SK-N-SH (cell line): ENCODE results near the gene A2M. TPM values are rescaled to one million over a fixed set of nuclear protein-coding genes. Genes with fewer than 3 reads are reported as not detected.

Experiments
- CTCF ChIA-PET: fragments of 300-600, 350-600 bp; formaldehyde crosslinking; extraction: SDS; loops from one replicate; lab custom pipeline; 2021; lab: Yijun Ruan, JAX
- POLR2A ChIA-PET: fragments of 350-600 bp; sonication (Branson Sonifier 250); formaldehyde crosslinking; extraction: SDS; loops from one replicate; lab custom pipeline; 2020; ENCODE audit warnings: antibody characterized with exemption, inconsistent platforms; lab: Yijun Ruan, JAX
- DNase-seq: peaks from one replicate; pipeline ENCODE4 v3.0.0; 2012
- H2AFZ ChIP-seq: fragments of 200-600 bp; sonication (generic); 2 replicates; pipeline ENCODE4 v1.8.1; 2016; ENCODE audit warnings: antibody characterized with exemption, mild to moderate bottlenecking, low read depth
- H3F3A ChIP-seq: fragments of 200-600 bp; sonication (generic); replicated peaks from 2 replicates; pipeline ENCODE3; 2016; ENCODE audit warnings: antibody characterized with exemption, mild to moderate bottlenecking; ENCODE audit not compliant: insufficient read depth
- H3K27ac ChIP-seq, 2 experiments: fragments of 200-500 bp in 1 of 2; fragments of 200-600 bp in 1 of 2; sonication (Bioruptor generic) in 1 of 2; sonication (generic), shearing (Covaris generic) in 1 of 2; 2 replicates each; pipeline versions ENCODE4 v1.5.1 to v1.6.1; 2014 to 2016; ENCODE audit warnings: low read depth in 2 of 2, inconsistent platforms in 1 of 2, low read length in 1 of 2, mild to moderate bottlenecking in 1 of 2, mixed read lengths in 1 of 2
- H3K27me3 ChIP-seq: fragments of 200-600 bp; sonication (generic), shearing (Covaris generic); 2 replicates; pipeline ENCODE4 v1.6.1; 2016; ENCODE audit warnings: mixed run types; ENCODE audit not compliant: insufficient read depth
- H3K36me3 ChIP-seq, 2 experiments: fragments of 200-500 bp in 1 of 2; fragments of 200-600 bp in 1 of 2; sonication (Bioruptor generic) in 1 of 2; sonication (generic) in 1 of 2; replicated peaks in 1 of 2; 2 replicates each; pipeline versions ENCODE3 to v1.5.1; 2014 to 2016; ENCODE audit warnings: low read length in 1 of 2, mild to moderate bottlenecking in 1 of 2; ENCODE audit not compliant: insufficient read depth in 2 of 2, control insufficient read depth in 1 of 2
- H3K4me1 ChIP-seq, 2 experiments: fragments of 200-500 bp in 1 of 2; fragments of 200-600 bp in 1 of 2; sonication (Bioruptor generic) in 1 of 2; sonication (generic), shearing (Covaris generic) in 1 of 2; 2 replicates each; pipeline versions ENCODE4 v1.5.1 to v1.6.1; 2014 to 2016; ENCODE audit warnings: low read depth in 1 of 2, low read length in 1 of 2, mixed run types in 1 of 2; ENCODE audit not compliant: insufficient read depth in 2 of 2, control insufficient read depth in 1 of 2
- H3K4me2 ChIP-seq: fragments of 200-600 bp; sonication (generic), shearing (Covaris generic); 2 replicates; pipeline ENCODE4 v1.6.1; 2017; ENCODE audit warnings: mixed run types
- H3K4me3 ChIP-seq, 2 experiments: fragments of 200-500 bp in 1 of 2; fragments of 200-600 bp in 1 of 2; sonication (Bioruptor generic) in 1 of 2; sonication (generic), shearing (Covaris generic) in 1 of 2; 2 replicates each; pipeline versions ENCODE4 v1.5.1 to v1.8.1; 2014 to 2016; ENCODE audit warnings: low read depth in 2 of 2, inconsistent platforms in 1 of 2, low read length in 1 of 2, mild to moderate bottlenecking in 1 of 2, mixed read lengths in 1 of 2, moderate library complexity in 1 of 2
- H3K79me2 ChIP-seq: fragments of 200-600 bp; sonication (generic); 2 replicates; pipeline ENCODE4 v1.8.1; 2017; ENCODE audit warnings: mild to moderate bottlenecking; ENCODE audit not compliant: insufficient read depth
- H3K9ac ChIP-seq: fragments of 200-600 bp; sonication (generic); 2 replicates; pipeline ENCODE4 v1.6.1; 2017; ENCODE audit warnings: mixed run types
- H3K9me2 ChIP-seq: fragments of 200-600 bp; sonication (generic); 2 replicates; pipeline ENCODE4 v1.6.1; 2017; ENCODE audit warnings: mixed run types
- H3K9me3 ChIP-seq: fragments of 200-600 bp; sonication (generic); 2 replicates; pipeline ENCODE4 v1.6.1; 2017; ENCODE audit warnings: mixed run types, mild to moderate bottlenecking, moderate library complexity
- H4K20me1 ChIP-seq: fragments of 200-600 bp; sonication (generic); 2 replicates; pipeline ENCODE4 v1.6.1; 2017; ENCODE audit warnings: mild to moderate bottlenecking, mixed run types; ENCODE audit not compliant: insufficient read depth
- ELF1 ChIP-seq: IDR thresholded peaks from 2 replicates; pipeline ENCODE4 v1.4.0; 2012
- EP300 ChIP-seq, 2 experiments: IDR thresholded peaks; 2 replicates each; pipeline versions ENCODE4 v1.4.0 to v1.6.1; 2012; ENCODE audit warnings: borderline replicate concordance in 1 of 2, low read depth in 1 of 2, low read length in 1 of 2
- EZH2phosphoT487 ChIP-seq: fragments of 200-600 bp; sonication (generic); IDR thresholded peaks from 2 replicates; pipeline ENCODE4 v1.6.1; 2017; ENCODE audit warnings: low read depth, mixed run types, mild to moderate bottlenecking, antibody characterized with exemption, moderate library complexity, borderline replicate concordance
- GABPA ChIP-seq: IDR thresholded peaks from 2 replicates; pipeline ENCODE4 v1.4.0; 2012; ENCODE audit warnings: low read depth, mild to moderate bottlenecking
- GATA2 ChIP-seq: sonication (generic); formaldehyde crosslinking; IDR thresholded peaks from 2 replicates; pipeline ENCODE4 v1.5.0; 2020; ENCODE audit warnings: mild to moderate bottlenecking, missing genetic modification reagents
- MEF2A ChIP-seq: IDR thresholded peaks from 2 replicates; pipeline ENCODE4 v1.4.0; 2012; ENCODE audit warnings: low read depth, borderline replicate concordance
- NRF1 ChIP-seq: IDR thresholded peaks from 2 replicates; pipeline ENCODE4 v1.6.1; 2012; ENCODE audit warnings: low read depth, mild to moderate bottlenecking, low read length
- RAD21 ChIP-seq: IDR thresholded peaks from 2 replicates; pipeline ENCODE4 v1.6.1; 2012; ENCODE audit warnings: mild to moderate bottlenecking, low read length
- RXRA ChIP-seq: IDR thresholded peaks from 2 replicates; pipeline ENCODE4 v1.4.0; 2012; ENCODE audit warnings: low read depth, mild to moderate bottlenecking, borderline replicate concordance
- SIN3A ChIP-seq: IDR thresholded peaks from 2 replicates; pipeline ENCODE4 v1.6.1; 2012; ENCODE audit warnings: low read depth, mild to moderate bottlenecking, low read length, moderate library complexity, borderline replicate concordance
- YY1 ChIP-seq: IDR thresholded peaks from 2 replicates; pipeline ENCODE4 v1.4.0; 2012; ENCODE audit warnings: low read depth, mild to moderate bottlenecking
- ZBTB33 ChIP-seq: IDR thresholded peaks from 2 replicates; pipeline ENCODE4 v1.4.0; 2012; ENCODE audit warnings: low read depth, borderline replicate concordance
- WGBS: methylation state at CpG from one replicate; pipeline ENCODE4 v1.1.6; 2017; ENCODE audit warnings: low lambda C conversion rate; 5-methylcytosine and 5-hydroxymethylcytosine counted together
- polyA plus RNA-seq, 3 experiments: library from polyadenylated mRNA; depleted of rRNA; stranded (reverse); fragments of >200 nt; gene quantifications; 2 replicates each; pipeline ENCODE4 v1.2.3, GENCODE V29; 2012
- TF ChIP-seq, protein P1 (sequence below): IDR thresholded peaks from 2 replicates; pipeline ENCODE4 v1.6.1; 2012; ENCODE audit warnings: mild to moderate bottlenecking, low read depth, low read length, moderate library complexity
- TF ChIP-seq, protein P2 (sequence below): IDR thresholded peaks from 2 replicates; pipeline ENCODE4; 2012
- TF ChIP-seq, protein P3 (sequence below): fragments of 200-600 bp; sonication (generic); IDR thresholded peaks from 2 replicates; pipeline ENCODE4 v1.6.1; 2017; ENCODE audit warnings: antibody characterized with exemption, mild to moderate bottlenecking, moderate library complexity

Gene A2M
- polyA plus RNA-seq, 1 of the 3 experiments (the other 2 are of a cell fraction): not detected

DNA sequence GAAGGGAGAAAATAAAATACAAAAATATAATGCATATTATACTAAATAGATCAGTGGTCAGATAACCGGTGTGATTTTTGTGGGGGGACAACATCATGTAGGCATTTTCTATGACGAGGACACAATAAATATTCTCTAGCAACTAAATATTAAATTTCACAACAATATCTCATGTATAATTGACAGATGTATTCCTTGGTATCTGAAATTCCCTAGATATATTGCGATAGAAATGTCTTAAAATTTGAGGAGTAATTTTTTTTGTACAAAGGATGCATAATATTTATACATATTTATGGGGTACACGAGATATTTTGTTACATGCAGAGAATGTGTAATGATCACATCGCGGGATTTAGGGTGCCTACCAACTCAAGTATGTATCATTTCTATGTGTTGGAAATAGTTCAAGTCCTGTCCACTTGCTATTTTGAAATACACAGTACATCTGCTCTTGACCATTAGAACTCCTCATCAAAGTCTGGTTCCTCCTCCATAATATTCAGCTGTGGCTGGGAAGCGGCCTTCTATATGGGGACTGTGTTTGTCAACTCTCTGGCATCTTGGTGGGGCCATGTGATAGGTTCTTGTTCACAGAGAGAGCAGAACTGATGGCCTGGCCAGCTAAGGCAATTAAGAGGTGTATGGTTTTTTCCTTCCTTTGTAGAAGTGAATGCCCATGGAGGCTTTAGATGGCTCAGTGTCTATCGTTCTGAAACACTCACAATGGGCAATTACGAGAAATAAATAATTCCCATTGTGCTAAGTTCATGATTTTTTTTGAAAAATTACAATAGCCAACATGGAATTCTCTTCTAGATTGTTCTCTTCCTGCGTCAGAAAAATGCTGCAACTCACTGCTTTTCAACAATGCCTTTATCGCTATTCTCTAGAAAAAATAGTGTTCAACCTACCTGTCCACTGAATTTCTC lies 8.8 kb downstream of the A2M start:
- H3K4me3 ChIP-seq: no peak overlapping the region
- no peak for TF ChIP-seq EZH2phosphoT487
- TF ChIP-seq, protein P1, sequence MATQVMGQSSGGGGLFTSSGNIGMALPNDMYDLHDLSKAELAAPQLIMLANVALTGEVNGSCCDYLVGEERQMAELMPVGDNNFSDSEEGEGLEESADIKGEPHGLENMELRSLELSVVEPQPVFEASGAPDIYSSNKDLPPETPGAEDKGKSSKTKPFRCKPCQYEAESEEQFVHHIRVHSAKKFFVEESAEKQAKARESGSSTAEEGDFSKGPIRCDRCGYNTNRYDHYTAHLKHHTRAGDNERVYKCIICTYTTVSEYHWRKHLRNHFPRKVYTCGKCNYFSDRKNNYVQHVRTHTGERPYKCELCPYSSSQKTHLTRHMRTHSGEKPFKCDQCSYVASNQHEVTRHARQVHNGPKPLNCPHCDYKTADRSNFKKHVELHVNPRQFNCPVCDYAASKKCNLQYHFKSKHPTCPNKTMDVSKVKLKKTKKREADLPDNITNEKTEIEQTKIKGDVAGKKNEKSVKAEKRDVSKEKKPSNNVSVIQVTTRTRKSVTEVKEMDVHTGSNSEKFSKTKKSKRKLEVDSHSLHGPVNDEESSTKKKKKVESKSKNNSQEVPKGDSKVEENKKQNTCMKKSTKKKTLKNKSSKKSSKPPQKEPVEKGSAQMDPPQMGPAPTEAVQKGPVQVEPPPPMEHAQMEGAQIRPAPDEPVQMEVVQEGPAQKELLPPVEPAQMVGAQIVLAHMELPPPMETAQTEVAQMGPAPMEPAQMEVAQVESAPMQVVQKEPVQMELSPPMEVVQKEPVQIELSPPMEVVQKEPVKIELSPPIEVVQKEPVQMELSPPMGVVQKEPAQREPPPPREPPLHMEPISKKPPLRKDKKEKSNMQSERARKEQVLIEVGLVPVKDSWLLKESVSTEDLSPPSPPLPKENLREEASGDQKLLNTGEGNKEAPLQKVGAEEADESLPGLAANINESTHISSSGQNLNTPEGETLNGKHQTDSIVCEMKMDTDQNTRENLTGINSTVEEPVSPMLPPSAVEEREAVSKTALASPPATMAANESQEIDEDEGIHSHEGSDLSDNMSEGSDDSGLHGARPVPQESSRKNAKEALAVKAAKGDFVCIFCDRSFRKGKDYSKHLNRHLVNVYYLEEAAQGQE: no peak
- no peak for TF ChIP-seq GABPA
- TF ChIP-seq, protein P2, sequence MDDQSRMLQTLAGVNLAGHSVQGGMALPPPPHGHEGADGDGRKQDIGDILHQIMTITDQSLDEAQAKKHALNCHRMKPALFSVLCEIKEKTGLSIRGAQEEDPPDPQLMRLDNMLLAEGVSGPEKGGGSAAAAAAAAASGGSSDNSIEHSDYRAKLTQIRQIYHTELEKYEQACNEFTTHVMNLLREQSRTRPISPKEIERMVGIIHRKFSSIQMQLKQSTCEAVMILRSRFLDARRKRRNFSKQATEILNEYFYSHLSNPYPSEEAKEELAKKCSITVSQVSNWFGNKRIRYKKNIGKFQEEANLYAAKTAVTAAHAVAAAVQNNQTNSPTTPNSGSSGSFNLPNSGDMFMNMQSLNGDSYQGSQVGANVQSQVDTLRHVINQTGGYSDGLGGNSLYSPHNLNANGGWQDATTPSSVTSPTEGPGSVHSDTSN: no peak
- no peak for TF ChIP-seq YY1
- 33% methylated on average over 11 of the region's 11 CpGs for WGBS

GRCh38 chr12:9106067-9106466 lies 9.7 kb downstream of the A2M start:
- Histone ChIP-seq H3K9ac (no peak overlapping the region), H3K9me2 (no peaks in the 10 kb centered on the region), H3K9me3 (no peaks in the 10 kb centered on the region), H3K4me1 (no peaks in the 10 kb centered on the region), H3K36me3 (no peaks in the 10 kb centered on the region), H3F3A (no peaks in the 10 kb centered on the region), H3K4me2 (no peak overlapping the region), H3K79me2 (no peaks in the 10 kb centered on the region), H4K20me1 (no peaks in the 10 kb centered on the region), H2AFZ (no peak overlapping the region), H3K4me3 (no peak overlapping the region), H3K27ac (no peak overlapping the region), H3K27me3 (no peaks in the 10 kb centered on the region)
- no peak for DNase-seq
- ChIA-PET POLR2A (no interaction called here), CTCF (no interaction called here)
- TF ChIP-seq EP300 (IDR thresholded peaks at IDR 0.05; ENCODE audit: borderline replicate concordance in 1 of 2, low read depth in 1 of 2, low read length in 1 of 2): no peak
- TF ChIP-seq NRF1: no peak
- no peak for TF ChIP-seq ZBTB33
- TF ChIP-seq MEF2A: no peak
- TF ChIP-seq, protein P2: no peak
- no peak for TF ChIP-seq GATA2 (CRISPR knock-in tag)
- TF ChIP-seq YY1: no peak
- TF ChIP-seq SIN3A: no peak
- TF ChIP-seq, protein P3, sequence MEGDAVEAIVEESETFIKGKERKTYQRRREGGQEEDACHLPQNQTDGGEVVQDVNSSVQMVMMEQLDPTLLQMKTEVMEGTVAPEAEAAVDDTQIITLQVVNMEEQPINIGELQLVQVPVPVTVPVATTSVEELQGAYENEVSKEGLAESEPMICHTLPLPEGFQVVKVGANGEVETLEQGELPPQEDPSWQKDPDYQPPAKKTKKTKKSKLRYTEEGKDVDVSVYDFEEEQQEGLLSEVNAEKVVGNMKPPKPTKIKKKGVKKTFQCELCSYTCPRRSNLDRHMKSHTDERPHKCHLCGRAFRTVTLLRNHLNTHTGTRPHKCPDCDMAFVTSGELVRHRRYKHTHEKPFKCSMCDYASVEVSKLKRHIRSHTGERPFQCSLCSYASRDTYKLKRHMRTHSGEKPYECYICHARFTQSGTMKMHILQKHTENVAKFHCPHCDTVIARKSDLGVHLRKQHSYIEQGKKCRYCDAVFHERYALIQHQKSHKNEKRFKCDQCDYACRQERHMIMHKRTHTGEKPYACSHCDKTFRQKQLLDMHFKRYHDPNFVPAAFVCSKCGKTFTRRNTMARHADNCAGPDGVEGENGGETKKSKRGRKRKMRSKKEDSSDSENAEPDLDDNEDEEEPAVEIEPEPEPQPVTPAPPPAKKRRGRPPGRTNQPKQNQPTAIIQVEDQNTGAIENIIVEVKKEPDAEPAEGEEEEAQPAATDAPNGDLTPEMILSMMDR: no peak
- TF ChIP-seq RXRA: no peak
- TF ChIP-seq ELF1: no peak
- no peak for TF ChIP-seq RAD21
- TF ChIP-seq EZH2phosphoT487: no peak
- WGBS: 5% methylated on average over 1 of the region's 1 CpG

More for the DNA sequence above, 8.8 kb downstream of the A2M start:
- POLR2A ChIA-PET: no interaction called here
- Histone ChIP-seq H3K9me2 (no peaks in the 10 kb centered on the region), H3K9ac (no peak overlapping the region), H3K27ac (no peak overlapping the region), H4K20me1 (no peaks in the 10 kb centered on the region), H3K36me3 (no peaks in the 10 kb centered on the region), H2AFZ (no peak overlapping the region), H3K4me2 (no peak overlapping the region), H3K27me3 (no peaks in the 10 kb centered on the region), H3F3A (no peaks in the 10 kb centered on the region), H3K9me3 (no peaks in the 10 kb centered on the region), H3K79me2 (no peaks in the 10 kb centered on the region), H3K4me1 (no peaks in the 10 kb centered on the region)
- CTCF ChIA-PET: no interaction called here
- DNase-seq: no peak
